Skeletal muscle cell (primary cell): ENCODE measurements around the gene MCF2L2.
"Not testable (repeated sequence)": the region's sequence is repeated elsewhere in the genome, so short reads cannot be mapped to it uniquely, and the experiment has no call there.

ENCODE experiments used
- DNase-seq: peaks from one replicate; pipeline ENCODE4 v3.0.0-alpha.2; 2010; ENCODE audit warnings: low read depth
- H3K4me3 ChIP-seq: 2 replicates; pipeline ENCODE4 v1.5.1; 2011; ENCODE audit warnings: low read depth, mild to moderate bottlenecking, control low read depth, low read length, moderate library complexity

Gene MCF2L2

DNA sequence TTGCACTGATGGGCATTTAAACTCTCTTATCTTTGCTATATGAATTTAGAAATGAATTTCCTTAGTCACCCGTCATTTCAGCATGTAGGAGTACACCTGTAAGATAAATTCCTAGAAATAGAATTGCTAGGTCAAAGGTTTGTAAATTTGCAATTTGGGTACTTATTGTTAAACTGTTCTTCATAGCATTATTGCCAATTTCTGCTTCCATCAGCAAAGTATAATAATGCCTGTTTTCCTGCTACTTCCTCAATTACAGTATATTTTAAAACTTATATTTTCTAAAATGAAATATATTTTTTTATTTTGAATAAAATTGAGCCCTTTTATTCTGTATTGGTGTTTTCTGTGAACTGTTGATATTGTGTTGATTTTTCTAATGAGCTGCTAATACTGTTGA lies 16.3 kb upstream of the MCF2L2 start:
- DNase-seq = no peak
- H3K4me3 ChIP-seq = no peak overlapping the region

DNA sequence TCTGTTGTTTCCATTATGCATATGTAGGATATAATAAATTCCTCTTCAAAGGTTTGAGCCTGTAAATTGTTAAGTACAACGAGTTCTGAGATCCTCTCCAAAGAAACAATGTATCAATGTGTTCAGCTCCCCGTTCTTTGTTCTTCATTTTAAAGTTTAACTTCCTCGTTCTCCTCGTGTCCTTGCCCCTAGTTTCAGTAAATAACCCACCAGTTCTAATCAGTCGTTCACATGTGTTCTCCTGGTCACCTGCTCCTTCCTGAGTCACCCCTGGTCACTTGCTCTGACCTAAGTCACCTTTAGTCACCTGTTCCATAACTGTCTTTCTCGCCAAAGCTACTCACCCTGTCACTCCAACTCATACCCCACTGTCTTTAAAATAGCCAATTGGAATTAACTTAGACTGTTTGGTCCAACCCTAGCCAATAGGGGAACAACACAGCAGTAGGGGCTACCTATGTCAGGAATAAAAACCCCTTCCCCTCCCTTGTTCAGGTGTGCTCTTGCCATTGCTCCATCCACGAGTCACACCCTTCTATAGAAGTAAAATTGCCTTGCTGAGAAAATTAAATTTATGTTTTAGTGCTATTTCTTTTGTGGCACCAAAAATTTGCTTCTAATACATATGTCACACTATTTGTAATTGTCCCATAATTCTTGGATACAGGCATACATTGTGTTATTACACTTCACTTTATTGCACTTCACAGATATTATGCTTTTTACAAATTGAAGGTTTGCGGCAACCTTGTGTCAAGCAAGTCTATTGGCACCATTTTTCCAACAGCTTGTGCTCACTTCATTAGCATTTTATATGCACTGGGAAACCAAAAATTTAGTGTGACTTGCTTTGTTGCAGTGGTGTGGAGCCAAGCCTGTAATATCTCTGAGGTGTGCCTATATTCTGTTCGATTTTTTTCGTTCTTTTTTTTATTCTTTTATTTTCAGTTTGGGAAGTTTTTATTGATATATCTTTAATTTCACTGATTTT lies 15.3 kb upstream of the MCF2L2 start:
- no peak overlapping the region for H3K4me3 ChIP-seq
- no peak for DNase-seq

- DNase-seq = no peak
- no peak overlapping the region for H3K4me3 ChIP-seq
Measured at GRCh38 chr3:183442994-183443393, 14.6 kb upstream of the MCF2L2 start.

GRCh38 chr3:183440521-183440920 lies 12.1 kb upstream of the MCF2L2 start:
- DNase-seq, H3K4me3 ChIP-seq: not testable (repeated sequence)

DNA sequence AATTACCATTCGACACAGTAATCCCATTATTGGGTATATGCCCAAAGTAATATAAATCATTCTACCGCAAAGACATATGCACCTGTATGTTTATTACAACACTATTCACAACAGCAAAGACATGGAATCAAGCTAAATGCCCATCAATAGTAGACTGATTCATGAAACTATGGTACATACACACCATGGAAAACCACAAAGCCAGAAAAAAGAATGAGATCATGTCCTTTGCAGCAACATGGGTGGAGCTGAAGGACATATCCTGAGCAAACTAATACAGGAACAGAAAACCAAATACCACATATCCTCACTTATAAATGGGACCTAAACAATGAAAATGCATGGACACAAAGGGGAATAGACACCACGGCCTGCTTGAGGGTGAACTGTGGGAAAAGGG lies 11.1 kb upstream of the MCF2L2 start:
- DNase-seq = no peak
- H3K4me3 ChIP-seq = no peak overlapping the region

- DNase-seq = no peak
- no peak overlapping the region for H3K4me3 ChIP-seq
Measured at GRCh38 chr3:183438735-183439134, 10.3 kb upstream of the MCF2L2 start.

GRCh38 chr3:183437666-183438564 lies 9.5 kb upstream of the MCF2L2 start:
- H3K4me3 ChIP-seq = no peak overlapping the region
- DNase-seq = no peak

DNA sequence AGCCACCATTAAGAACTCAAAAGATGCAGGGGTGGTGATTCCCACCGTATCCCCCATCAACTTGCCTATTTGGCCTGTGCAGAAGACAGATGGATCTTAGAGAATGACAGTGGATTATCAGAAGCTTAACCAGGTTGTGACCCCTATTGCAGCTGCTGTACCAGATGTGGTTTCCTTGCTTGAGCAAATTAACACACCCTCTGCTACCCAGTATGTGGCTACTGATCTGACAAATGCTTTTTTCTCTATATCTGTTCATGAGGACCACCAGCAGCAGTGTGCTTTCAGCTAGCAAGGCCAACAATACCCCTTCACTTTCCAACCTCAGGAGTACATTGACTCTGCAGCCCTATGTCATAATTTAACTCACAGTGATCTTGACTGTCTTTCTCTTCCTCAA lies 8.6 kb upstream of the MCF2L2 start:
- no peak overlapping the region for H3K4me3 ChIP-seq
- DNase-seq = no peak

- DNase-seq = no peak
- H3K4me3 ChIP-seq = no peak overlapping the region
Measured at GRCh38 chr3:183435661-183436060, 7.2 kb upstream of the MCF2L2 start.

DNA sequence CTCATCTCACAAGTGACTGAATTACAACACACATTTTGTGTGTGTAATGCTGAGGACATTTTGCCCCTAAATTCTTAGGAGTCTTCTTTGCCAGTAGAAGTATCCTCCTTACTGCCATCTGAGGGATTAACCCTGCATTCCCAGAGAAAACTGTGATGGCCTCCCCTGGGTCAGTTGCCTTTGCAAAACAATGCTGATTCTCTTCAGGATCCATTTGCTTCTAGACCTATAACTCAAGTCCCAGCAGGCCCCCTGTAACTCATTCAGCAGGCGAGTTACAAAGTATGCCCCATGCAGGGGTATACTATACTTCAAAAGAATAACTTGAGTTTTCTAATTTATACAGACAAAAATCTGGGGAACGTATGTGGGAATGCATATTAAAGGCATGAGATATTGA lies 6.6 kb upstream of the MCF2L2 start:
- no peak overlapping the region for H3K4me3 ChIP-seq
- no peak for DNase-seq

DNA sequence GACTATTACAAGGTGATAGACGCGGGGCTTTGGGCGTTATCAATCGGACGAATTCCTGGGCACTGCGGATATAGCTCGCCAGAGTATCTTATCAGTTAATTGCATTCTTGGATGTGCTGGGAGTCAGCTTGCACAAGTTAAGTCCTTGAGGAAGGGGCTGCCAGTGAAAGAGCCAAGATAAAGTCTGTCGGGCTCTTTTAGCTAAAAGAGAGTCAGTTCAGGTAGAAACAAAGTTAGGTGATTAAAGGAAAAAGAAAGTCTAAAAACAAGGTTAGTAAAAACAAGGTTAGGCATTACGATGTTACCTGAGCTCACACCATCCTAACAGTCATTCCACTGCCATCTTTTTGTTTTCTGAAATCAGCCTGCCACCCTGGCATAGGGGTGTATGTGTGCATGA lies 6.1 kb upstream of the MCF2L2 start:
- DNase-seq = no peak
- no peak overlapping the region for H3K4me3 ChIP-seq

DNA sequence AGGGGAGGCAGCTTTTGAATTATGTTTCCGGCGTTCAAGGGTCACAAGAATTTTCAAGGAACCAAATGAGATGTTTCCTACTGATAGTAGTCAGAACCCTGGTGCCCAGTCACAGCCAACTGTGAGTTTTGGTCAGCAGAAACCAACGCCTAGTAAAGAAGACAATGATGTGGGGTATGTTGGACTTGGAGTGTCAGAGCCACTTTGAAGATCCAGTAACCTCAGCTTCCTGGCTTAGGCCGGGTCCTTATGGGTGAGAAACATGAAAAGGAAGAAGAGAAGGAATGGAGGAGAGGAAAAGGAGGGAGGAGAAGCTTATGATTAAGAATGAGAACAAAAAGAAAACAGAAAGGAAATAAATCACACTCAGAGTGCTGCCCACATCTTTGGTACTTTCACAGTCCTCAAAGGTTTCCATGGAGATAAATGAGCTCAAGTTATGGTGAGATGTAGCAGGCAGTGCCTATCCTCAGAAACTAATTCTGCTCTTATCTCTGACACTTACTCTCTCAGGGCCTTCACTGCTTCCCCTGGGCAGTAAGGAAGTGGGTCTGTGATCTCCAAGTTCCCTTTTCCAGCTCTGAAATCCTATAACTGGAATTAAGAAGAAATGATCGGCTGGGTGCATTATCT lies 2.0 kb upstream of the MCF2L2 start:
- no peak for DNase-seq

GRCh38 chr3:183427876-183428446 lies 458 bp downstream of the MCF2L2 start:
- H3K4me3 ChIP-seq = peak overlapping the region; percentile 74
- DNase-seq = no peak

More for the DNA sequence above, 2.0 kb upstream of the MCF2L2 start:
- H3K4me3 ChIP-seq = no peak overlapping the region

DNA sequence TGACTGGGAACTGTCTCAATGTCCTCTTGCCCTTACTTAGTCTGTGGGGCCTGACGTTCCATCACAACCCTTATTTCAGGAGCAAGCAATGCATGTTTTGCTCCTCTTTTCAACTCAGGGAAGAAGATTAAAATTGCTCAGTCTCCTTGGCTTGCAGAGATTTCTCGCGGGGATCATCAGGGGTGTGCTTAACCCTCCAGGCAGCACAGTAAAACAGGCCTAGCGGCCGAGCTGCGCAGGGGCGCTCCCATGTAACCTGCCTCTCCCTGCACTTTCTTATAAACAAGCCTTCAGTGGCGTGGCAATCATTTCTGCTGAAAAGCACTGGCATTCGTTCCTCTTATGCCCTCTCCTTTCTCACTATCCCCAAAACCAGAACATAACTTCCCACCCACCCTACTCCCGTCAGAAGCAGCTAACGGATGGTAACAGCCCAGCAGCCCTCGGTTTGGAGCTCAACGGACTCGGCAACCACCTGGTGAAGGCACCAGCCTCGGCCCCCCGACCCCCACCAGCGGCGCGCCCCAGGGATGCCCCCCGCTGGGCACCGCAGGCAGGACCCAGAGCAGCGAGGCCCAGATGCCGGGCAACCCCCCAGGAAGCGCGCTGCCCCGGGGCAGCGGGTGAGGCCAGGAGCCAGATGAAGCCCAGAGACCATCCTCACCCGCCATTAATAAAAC lies 1.1 kb downstream of the MCF2L2 start:
- peak overlapping the region; percentile 74 for H3K4me3 ChIP-seq
- DNase-seq = no peak

- not testable (repeated sequence) for DNase-seq, H3K4me3 ChIP-seq
Measured at GRCh38 chr3:183418807-183419206, 9.6 kb downstream of the MCF2L2 start.

- DNase-seq = no peak
- H3K4me3 ChIP-seq = no peak overlapping the region
Measured at GRCh38 chr3:183411216-183411922, 17.1 kb downstream of the MCF2L2 start.

GRCh38 chr3:183410759-183411158 lies 17.7 kb downstream of the MCF2L2 start:
- no peak for DNase-seq
- no peak overlapping the region for H3K4me3 ChIP-seq

DNA sequence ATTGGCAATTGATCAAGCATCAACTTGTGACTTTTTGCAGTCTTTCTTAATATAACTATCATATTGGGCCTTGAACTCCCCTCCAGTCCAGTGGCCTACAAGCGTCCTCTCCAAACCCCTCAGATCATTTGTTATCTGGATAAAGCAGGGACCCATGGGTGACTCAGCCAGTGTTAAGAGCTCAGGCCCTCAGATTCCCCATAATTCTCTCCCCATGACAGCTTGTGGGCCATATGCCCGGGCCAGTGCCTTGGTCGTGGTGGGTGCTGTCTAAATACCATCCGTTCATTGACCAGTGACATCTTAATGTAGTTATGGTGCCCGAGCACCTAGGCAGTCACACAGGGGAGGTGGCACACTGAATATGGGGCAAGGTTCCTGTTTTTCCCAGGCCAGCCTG lies 18.1 kb downstream of the MCF2L2 start:
- no peak overlapping the region for H3K4me3 ChIP-seq
- DNase-seq = no peak
